ENCODE measurements around the gene THEMIS.

DNA sequence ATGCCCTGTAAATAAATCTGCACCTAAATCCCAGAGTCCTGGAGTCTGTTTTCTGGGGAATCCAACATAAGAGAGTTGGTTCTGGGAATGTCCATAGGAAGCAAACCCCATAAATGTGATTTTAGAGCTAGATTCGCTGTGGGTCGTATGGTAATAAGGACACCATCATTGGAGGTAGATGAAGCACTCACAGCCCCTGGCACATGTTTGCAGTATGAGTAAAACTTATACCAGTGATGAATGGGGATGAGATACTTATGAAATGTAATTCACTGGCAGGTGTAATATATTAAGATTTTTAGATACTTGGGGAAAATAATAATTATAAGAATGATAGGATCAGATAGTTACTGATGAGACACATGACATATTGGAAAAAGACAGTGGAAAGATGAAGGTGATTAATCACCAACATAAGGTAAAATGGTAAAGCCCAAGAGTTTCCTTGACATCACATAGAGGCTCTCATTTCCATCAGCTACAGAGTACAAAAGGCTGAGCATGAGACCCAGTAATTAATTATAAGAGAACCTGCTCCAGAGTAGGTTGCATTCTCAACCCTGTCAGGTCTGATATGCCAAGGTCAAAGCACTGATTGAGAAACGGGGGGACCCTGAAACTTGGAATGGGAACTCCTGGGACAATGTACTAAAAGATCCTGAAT is 44.7 kb upstream of the THEMIS start:
- TF ChIP-seq, protein P1, sequence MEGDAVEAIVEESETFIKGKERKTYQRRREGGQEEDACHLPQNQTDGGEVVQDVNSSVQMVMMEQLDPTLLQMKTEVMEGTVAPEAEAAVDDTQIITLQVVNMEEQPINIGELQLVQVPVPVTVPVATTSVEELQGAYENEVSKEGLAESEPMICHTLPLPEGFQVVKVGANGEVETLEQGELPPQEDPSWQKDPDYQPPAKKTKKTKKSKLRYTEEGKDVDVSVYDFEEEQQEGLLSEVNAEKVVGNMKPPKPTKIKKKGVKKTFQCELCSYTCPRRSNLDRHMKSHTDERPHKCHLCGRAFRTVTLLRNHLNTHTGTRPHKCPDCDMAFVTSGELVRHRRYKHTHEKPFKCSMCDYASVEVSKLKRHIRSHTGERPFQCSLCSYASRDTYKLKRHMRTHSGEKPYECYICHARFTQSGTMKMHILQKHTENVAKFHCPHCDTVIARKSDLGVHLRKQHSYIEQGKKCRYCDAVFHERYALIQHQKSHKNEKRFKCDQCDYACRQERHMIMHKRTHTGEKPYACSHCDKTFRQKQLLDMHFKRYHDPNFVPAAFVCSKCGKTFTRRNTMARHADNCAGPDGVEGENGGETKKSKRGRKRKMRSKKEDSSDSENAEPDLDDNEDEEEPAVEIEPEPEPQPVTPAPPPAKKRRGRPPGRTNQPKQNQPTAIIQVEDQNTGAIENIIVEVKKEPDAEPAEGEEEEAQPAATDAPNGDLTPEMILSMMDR (IDR thresholded peaks at IDR 0.05): no peak
- TF ChIP-seq POLR2A (IDR thresholded peaks at IDR 0.05): no peak

All from heart left ventricle (tissue), 13 donors.